Stimulated activated CD8-positive, alpha-beta memory T cell treated with anti-CD3 and anti-CD28 coated beads, Interleukin-12 subunit alpha, Interleukin-12 subunit beta, amount 100 ng/mL, for 1 hour (primary cell): ENCODE measurements around the gene TMUB1.

Source experiments
- DNase-seq: peaks from one replicate; pipeline ENCODE4 v3.0.0-alpha.2; 2020; ENCODE audit warnings: low read depth

Gene TMUB1

DNA sequence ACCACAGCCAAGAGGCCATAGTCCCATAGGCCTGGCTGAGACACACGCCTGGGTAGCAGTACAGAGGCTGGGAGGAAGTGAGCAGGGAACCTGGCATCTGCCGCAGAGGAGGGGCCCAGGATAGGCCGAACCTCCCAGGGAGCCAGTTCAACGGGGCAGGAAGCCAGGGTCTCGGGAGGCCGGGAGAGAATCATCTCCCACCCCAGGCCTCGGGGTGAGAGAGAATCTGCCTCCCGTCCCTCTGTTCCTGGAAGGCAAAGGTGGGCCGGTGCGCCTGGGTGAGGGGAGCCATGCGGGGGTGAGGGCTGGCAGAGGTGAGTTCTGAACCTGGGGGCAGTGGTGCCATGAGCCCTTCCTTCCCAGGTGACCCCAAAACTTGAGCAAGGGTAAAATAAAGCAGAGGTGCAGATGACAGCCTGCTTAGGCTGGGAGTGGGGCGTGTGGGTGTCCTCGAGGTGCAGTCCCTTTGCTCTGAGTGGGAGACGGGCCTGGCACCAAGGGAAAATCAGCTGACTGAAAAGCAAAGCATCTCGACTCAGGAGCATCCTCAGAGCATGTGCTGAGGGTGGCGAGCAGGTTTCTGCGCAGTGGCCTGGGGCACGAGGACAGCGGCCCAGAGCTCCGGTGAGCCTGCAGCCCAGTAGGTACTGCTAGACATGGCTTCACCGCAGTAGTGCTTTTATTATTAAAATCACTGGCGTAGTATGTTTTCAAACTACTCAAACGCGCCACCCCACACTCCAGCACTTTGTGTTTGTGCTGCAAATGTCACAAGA, 18.5 kb upstream of the TMUB1 start:
- DNase-seq, result no peak

DNA sequence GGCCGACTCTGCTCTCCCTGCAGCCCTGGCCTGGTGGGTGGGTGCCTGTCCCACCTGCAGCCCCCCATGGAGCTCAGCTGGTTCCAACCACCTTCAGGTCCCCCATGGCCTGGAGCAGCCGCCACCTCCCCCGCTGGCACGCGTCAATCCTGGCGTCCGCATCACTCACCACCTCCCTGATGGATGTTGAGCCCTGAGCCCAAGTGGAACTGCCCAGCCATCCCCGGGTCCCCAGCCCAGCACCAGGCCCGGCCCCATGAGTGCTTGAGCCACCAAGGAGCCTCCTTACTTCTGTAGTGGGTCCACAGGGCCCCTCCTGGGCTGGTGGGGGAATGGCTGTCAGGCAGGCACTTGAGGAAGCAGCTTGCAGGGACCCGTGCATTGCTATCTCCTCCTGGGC, 17.6 kb upstream of the TMUB1 start:
- DNase-seq, result no peak

DNA sequence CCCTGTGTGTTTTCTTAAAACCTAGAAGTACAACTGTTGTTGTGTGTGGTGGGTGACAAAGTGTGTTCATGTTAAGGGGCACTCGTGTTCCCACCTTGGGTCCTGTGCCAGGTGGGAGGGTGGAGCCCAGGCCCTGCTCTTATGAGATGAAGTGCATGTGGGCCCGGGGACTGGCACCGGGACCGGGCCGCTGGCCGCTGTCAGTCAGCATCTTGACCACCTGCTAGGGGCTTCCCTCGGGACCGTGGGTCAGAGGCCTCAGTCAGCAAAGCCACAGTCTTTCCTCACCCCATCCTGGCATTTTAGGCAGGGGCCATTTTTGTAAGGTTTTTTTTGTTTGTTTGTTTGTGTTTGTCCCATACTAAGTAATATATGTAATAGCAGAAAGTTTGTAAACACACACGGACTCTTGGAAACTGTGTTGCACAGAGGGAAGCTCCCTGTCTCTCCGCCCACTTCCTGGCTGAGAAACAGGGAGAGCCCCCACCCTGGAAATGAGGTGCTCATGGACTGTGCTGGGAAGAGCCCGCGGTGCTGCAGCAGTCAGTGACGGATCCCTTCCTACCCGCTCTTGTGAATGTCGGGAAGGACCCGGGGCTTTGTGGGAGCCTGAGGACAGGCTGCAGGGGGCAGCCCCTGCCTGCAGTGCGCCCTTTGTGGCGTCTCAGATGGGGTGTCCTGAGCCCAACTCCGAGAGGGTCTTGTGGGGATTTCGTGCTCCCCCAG, 16.4 kb upstream of the TMUB1 start:
- DNase-seq, result no peak

DNA sequence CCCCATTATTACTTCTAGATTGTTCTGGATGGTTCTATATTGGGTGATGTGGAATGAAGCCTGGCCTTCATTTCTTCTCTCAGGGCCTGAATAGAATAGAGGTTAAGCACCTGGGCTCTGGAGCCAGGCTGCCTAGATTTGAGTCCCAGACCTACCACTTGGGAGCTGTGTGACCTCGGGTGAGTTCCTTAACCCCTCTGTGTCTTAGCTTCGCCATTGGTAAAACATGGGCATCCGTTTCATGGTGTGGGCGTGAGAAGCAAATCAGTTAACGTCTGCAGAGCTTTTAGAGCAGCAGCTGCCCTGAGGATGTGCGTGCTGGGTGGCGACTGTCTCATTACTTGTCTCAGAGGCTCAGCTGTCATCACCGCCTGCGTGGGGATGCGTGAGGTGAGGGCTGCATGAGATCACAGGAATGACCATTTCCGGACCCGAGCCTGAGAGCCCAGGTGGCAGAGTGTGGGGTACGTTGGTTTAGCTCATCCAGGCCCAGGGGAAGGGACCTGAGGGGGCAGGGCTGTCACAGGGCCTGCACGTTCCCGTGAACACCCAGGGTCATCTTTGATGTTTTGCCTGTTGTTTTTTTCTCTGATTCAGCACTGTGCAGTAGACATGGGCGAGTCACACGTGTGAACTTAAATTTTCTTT, 12.7 kb upstream of the TMUB1 start:
- DNase-seq, result no peak

DNA sequence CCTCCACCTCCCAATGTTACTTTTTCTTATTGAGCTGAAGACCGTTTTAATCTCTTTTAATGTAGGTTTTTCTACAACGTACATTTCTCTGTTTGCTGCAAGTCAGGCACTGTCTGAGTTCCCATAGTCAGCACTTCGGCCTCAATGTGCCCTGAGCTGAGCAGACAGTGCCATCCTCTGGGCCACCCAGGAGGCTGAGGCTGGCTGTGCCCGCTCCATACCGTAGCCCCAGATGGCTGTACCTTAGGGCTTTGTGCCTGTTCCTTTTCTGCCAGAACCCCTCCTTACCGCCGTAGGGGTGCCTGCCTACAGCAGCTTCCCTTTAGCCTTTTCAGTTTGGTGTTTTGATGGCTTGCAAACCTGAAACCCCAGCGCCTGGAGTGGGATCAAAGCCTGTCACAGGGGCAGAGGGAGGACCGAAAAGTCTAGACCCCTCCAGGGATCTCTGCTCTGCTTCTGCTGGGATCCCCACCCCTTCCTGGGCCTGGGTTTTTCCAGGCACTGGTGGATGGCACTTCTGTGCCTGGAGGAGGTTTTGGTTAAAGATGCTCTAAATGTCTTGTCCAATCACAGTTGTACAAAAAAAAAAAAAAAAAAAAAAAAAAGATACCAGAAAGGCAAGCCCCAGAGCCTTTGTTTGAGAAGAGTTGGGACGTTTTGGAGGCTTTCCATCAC, 12.0 kb upstream of the TMUB1 start:
- no peak for DNase-seq

DNA sequence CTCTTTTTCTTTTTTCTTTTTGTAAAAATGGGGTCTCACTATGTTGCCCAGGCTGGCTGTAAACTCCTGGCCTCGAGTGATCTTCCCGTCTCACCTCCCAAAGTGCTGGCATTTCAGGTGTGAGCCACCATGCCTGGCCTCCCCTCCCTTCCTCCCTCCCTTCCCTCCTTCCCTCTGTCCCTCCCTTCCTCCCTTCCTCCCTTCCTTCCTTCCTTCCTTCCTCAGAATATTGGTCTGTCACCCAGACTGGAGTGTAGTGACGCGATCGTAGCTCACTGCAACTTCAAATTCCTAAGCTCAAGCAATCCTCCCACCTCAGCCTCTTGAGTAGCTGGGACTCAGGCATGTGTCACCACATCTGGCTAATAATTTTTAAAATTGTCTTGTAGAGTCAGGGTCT, 11.4 kb upstream of the TMUB1 start:
- no peak for DNase-seq

DNA sequence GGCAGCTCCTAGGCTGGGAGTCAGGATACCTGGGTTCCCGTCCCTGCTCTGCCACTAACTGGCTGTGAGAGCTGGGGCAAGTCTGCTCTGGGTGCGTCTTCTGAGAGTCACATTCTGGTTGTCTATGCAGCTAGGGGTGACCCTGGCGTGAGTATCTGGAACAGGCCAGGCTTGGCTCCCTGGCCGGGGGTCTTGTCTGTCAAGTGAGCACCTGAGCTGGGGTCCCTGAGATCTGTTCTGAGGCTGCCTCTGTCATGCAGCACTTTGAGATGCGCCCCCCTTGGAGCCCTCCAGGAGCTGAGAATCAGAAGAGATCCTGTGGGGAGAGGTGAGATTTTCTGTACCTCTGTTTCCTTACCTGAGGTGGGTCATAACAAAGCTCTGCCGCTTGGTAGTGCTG, 10.5 kb upstream of the TMUB1 start:
- no peak for DNase-seq

DNA sequence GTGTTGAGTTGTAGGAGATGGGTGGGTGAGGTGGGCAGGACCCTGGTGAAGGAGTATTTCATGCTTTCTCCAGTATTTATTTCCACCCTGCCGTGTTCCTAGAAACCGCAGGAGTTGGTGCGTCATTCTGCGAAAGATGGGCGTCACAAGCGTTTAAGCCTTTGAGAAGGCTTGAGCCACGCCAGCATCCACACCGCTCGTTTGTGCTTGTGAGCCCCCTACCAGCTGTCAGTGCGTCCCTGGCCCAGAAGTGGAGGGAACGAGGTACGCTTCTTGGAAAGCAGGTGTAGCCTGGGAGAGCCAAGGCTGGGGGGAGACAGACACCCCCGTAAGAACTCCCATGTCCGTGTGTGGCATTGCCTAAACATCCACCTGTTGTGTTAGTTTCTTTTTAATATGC, 8.7 kb upstream of the TMUB1 start:
- no peak for DNase-seq

DNA sequence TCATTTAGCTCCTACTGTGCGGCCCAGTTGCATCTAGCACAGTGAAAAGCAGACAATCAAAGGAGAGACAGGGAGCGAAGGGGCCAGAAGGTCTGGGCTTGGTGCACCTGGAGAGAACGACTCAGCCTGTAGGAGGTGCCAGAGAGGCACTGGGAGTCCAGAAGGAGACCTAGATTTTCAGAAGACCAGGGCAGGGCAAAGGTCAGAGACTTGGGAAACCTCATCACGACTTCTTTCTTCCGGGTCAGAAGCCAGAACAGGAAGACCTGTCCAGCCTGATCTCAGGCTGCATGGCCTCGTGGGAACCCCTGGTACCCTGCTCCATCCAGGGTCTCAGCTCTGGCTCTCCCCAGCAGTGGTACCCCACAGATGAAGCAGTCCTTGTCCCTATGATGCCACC, 8.1 kb upstream of the TMUB1 start:
- no peak for DNase-seq

DNA sequence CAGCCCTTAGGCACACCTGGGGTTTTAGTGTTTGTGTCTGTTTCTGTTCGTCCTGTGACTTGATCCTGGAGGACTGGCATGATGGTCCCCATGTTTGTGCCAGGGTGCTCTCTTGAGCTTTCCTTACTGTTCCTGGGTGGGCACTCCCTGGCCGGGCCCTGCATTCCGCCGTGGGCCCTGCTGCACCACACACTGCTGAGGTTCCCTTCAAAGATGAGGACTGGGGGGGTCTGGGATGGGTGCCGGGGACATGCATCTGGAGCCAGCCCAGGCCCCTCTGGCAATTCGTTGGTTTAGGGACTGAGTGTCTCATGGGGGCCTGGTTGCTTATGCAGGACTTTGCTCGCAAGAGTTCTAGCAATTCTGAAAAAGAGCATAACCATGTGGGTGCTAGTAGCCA, 7.7 kb upstream of the TMUB1 start:
- no peak for DNase-seq

DNA sequence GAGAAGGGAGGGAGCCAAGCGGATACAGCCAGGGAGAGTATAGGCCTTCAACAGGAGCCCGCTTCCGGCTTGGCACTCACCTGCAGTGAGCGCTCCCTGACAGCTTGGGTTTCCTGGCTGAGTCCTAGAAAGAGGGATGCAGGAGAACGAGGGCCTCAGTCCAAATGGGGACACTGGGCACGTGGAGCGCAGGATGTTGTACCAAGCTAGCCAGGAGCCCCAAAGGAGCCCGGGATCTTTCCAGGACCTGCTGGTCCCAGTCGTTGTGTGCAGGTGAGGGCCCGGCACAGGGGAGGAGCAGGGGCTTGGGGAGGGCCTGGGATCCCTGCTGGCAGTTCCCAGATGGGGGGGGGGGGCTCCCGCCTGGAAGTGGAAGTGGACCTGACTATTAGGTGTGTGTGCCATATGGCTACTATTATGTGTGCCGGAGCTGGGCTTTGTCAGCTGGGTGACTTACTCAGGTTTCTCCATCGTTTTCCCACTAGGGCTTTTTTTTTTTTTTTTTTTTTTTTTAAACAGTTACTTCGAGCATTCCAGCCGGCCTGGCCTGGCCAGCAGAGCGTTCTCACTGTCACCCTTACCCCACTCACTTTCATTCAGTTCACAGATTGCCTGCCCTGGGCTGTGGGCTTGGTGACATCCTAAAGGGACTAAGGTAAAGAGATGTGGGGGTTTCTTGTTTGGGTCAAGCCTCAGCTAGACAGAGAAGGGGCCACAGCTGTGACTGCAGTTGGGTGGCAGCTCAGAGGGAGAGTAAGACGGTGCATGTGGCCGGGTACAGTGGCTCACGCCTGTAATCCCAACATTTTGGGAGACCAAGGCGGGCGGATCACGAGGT, 6.8 kb upstream of the TMUB1 start:
- DNase-seq, result no peak

DNA sequence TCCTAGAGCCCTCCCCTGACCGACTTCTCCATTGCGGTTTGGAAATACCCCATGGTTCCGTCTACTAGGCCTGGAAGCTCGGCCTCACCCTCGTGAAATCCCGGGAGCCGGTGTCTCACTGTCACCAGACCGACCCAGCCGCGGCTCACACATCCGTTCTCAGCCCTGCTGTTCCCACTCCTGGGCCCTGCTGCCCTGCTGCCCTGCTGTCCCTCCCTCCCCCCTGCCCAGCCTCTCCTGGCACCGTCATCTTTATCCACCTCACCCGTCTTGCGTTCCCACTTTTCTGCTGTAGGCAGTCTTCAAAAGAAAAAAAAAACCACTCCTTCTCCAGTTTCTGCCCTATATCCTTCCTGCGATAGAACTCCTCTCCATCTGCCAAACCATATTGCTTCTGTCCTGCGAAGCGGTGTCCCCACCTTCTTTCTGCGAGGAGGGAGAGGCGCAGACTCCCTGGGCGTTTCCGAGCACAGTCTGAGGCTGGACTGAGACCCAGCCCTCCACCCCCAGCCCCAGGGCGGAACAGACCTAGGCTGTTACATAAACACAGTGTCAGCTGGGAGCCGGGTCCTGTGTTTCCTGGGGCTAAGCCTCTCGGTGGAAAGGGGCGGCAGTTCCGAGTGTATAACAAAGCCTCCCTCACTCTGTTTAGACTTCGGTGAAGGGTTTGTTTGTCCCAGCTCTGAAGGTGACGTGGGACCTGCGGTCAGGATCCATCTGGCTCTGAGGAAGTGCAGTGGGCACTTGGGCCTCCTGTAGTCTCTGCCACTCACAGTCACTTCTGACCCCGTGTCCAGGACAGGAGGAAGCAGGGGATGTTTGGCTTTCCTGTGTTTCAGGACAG, 5.8 kb upstream of the TMUB1 start:
- no peak for DNase-seq

DNA sequence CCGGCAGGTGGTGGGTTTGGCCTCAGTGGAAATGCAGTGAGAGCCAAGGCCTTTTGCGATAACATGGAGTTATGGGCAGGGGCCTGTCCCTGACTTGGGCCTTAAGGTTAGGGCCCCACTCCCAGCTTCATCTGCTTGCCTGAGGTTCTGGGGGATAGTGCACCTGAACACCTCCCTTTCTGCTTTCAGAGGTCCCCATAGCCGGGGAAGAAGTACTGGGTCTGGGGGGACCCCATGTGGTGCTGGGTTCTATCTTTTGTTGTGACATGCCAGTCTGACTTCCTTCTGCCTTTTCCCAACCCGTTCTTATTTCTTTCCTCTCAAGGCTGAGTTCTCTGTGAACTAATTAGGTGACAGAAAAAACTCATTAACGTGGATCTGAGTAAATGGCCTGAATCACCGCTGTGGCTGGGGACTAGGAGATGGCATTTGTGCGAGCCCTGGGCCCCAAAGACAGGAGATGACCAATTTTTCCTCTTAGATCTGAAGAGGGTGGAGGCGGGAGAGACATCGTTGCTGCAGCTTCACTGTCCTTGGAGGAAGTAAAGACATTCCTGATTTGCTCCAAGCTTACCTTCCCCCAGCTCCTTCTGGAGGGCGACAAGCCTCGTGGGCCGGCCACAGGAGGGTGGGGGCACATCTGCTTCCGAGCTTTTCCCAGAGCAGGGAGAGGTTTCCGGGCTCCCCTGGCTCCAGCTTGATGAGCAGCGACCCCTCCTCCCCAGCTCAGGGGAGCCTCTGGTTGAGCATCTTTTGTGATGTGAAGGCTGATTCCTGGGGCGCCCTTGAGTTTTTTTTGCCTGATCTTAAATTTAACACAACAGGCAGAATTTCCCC, 4.9 kb upstream of the TMUB1 start:
- DNase-seq, result no peak

DNA sequence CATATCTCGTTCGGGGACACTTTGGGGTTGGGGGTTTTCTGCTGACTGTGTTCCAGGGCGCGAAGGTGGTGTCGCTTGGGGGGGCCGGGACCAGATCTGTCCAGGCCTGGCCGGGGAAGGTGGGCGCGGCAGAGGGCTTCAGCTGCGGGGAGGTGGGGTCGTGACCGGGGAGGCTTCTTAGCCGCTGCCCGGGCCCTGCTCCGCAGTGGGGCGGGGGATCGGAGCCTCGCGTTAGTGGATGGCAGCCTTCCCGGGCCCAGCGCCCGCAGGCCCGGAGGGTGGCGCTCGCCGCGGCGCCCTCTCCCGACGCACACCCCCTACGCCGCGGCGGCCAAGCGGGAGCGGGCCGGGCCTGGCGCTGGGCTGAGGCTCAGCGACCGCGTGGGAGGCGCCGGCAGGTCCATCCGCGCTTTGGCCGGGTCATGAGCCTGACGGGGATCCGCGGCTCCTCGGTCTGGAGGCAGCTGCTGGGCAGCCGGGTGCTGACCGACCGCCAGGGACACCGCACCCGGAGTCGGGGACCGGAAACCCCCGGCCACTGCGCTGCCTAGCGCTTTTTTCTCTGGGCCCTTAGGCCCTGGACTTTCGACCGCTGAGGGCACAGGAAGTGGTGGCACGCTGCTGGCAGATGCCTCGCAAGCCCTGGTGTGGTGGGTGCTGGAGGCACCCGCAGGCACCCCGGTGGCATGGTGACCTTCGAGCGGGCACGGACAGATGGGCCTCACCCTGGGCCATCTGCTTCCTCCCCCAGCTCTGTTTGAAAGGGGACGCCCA, 4.1 kb upstream of the TMUB1 start:
- peak; percentile 8 for DNase-seq

DNA sequence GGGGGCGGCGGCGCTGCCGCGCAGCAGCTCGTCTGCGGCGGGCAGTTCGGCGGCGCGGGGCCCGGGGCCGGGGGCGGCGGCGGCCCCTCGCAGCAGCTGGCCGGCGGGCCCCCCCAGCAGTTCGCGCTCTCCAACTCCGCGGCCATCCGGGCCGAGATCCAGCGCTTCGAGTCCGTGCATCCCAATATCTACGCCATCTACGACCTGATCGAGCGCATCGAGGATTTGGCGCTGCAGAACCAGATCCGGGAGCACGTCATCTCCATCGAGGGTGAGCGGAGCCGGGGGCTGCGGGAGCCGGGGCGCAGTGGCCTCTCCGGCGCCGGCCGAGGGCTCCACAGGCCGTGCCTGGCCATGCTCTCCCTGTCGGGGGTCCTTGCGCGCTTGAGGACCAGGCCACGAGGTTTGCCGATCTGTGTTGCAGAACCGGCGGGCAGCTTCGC, 3.5 kb upstream of the TMUB1 start:
- no peak for DNase-seq

DNA sequence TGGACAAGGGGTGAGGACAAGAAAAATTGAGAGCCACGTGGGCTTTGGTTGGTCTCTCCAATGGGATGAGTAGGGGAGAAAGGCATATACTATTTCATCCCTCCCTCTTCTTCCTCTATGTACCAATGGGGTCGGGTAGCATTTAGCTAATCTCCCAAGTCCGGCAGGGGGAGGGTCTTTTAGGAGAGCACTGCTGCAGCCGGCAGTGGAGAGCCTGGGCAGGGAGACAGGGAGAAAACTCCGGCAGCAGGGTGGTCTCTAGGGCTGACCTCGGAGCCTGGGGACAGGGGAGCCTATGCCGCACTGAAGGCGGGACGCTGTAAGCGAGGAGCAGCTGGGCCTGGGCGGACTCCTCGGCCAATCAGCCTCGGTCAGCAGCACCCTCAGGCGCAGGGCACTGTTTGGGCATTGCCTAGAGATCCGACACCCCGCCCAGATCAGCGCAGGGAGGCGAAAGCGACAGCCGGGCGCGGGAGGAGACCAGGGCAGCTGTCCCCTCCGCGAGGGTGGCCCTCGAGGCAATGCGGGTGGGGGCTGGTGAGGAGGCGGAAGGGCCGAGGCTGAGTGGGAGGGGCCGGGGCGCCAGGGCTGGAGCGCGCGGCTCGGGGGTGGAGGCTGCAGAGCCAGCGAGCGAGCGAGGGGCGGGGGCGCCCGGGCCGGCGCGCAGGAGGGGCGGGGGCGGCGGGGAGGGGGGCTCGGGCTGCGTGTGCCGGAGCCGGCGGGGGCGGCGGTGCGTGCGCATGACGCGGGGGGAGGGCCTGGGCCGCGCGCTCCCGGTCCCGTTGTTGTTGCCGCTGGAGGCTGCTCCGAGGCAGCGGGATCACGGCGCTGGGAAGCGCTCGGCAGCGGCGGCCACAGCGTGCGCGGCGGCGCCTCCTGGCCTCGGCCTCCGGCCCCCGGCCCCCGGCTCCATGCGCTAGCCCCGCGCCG, 2.7 kb upstream of the TMUB1 start, which contains the start of gene AGAP3:
Gene AGAP3 (plus strand): TSS at position 785 of the 930 bp plus-strand sequence. CDS start 267 bp downstream, outside the sequence.
- peak; percentile 19 for DNase-seq

DNA sequence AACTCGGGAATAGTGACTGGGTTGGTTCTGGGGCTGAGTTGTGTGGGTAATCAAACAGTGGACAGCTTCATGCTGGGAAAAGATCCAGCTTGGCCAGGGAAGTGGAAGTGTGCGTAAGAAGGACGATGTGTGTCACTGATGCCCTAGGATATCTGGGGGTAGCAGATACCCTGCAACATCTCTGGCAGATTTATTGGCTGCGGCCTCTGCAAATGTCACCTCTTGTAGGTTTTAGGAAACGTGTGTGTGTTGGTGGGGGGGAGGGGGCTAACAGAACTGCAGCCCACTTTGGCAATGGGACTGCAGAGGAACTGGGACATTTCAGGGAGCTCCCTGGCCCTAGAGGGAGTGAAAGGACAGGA, 2.0 kb upstream of the TMUB1 start:
- DNase-seq, result no peak

DNA sequence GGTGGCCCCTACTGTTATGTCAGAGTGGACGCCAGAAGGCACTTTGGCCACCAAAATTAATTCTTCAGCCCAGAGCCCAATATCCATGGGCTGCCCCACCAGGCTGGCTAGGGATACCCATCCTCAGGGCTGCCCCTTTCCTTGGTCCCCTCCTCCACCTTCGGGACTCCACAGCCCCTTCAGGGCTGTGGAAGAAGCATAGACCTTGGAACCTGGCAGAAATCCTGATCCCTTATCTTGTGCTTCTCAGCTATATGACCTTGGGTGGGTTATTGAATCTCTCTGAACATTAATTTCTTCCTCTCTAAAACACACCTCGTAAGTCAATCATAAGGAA, 499 bp upstream of the TMUB1 start:
- no peak for DNase-seq
